Gastrocnemius medialis (tissue), 4 donors: ENCODE data around the gene IGFL4.

Source experiments
- CTCF ChIP-seq, 5 experiments: fragments of 450-650 bp in 3 of 5; fragments of 200-600 bp in 2 of 5; sonication (generic) in 2 of 5; IDR thresholded peaks in 4 of 5; conservative IDR thresholded peaks in 1 of 5; 1 replicate in 4 of 5; 2 replicates in 1 of 5; pipeline ENCODE4 v1.5.1; 2016 to 2019; ENCODE audit warnings: antibody characterized with exemption in 5 of 5, mild to moderate bottlenecking in 3 of 5, moderate library complexity in 3 of 5
- POLR2A ChIP-seq, 2 donors: fragments of 450-650 bp; IDR thresholded peaks; one replicate each; pipeline ENCODE4 v1.6.1; 2017; ENCODE audit warnings: antibody characterized with exemption in 2 of 2, mild to moderate bottlenecking in 2 of 2, moderate library complexity in 2 of 2

GRCh38 chr19:46081928-46082727 lies 41.3 kb upstream of the IGFL4 start:
- TF ChIP-seq POLR2A (IDR thresholded peaks at IDR 0.05), result no peak
- TF ChIP-seq CTCF (IDR thresholded peaks at IDR 0.05 in 4 of 5, conservative IDR thresholded peaks at IDR 0.05 in 1 of 5), result peak; percentile 45 to 68 (median 54)
